ENCODE measurements around the gene MAPKAP1. TPM values are rescaled to one million over a fixed set of nuclear protein-coding genes. Genes with fewer than 3 reads are reported as not detected.
"Not testable (repeated sequence)": the region's sequence is repeated elsewhere in the genome, so short reads cannot be mapped to it uniquely, and the experiment has no call there.

MAPKAP1 gene
- total RNA-seq, 1 donor from 2014 or later, result 80.0 TPM

DNA sequence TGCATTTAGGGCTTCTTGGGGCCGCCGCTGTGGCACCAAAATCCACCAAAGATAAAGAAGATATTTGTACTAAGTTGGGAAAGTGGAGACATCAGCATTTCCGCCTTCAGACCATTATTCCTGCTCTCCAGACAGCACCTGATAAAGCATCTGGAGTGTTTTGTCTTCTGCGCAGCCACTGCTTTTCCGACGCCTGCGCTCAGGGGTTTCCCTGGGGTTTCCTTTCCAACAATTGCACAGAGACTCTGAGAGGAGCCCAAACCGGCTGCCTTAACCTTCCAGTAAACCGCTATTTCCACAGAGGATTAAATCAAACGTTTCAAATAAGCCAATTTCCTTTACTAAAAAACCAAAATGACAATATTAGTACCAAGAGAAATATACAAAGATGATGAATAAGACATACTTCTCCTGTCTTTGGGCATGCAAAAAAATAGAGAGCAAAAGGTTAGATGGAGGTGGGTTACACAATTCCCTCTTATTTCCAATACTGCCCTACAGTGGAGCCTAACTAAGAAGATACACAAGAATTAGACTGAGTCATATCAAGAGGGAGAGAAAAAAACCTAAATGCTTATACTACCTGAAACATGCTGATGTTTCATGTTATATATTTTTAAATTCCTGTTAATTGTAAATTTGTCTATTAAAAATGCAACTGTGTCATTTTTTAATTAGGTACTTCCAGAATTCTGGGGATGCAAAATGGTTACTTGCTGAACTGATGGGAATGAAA is 98.4 kb downstream of the MAPKAP1 start:
- no peak for DNase-seq (ENCODE audit: low spot score)

DNA sequence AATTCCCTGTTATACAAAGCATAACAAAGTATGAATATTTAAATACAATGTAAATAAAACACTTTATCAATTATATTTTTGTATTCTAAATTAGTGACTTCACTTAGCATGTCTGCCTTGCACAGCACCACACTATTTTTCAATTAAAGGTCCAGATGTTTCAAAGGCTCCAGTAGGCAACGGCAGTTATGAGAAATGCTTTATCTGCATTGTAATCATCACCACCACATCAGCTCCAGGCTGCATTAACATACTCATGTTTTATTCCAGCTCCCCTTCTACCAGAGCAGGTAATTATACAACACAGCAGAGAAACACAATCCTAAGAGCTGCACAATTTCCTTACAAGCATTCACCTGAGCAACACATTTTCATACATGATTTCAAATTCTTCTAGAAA is 102.8 kb downstream of the MAPKAP1 start:
- DNase-seq (ENCODE audit: low spot score), result no peak

DNA sequence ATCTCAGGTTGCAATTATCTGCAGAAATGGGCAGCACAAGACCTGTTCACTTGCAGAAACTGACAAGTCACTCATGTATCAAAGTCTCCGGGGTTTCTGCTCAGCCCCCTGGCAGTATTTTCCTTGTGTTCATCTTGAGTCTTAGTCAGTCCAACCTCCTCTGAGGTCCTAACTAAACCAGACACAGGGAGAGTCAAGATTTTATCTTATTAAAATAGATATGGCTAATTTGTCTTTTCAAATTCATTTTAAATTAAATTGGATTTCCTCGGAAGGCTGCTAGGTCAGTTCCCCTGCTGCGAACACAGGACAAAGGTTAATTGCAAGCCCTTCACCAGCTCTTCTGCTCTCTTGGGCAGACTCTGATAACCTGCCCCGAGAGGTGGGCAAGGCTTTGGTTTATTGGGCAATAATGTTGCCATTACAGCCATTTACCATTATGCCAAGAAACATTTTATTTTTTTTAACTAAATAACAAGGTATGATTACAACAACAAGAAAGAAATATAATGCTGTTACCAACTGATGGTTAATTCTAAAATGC is 103.5 kb downstream of the MAPKAP1 start:
- DNase-seq (ENCODE audit: low spot score), result no peak

DNA sequence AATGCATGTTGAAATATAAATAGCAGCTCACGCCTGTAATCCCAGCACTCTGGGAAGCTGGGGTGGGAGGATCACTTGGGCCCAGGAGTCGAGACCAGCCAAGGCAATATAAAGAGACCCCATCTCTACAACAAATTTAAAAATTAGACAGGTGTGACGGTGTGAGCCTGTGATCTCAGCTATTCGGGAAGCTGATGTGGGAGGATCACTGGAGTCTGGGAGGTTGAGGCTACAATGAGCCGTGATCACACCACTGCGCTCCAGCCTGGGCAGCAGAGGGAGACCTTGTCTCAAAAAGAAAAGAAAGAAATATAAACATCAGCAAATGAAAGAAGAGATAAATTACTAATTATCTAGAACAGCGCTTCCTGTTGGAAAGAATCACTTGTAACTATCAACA is 105.0 kb downstream of the MAPKAP1 start:
- DNase-seq (ENCODE audit: low spot score), result no peak

DNA sequence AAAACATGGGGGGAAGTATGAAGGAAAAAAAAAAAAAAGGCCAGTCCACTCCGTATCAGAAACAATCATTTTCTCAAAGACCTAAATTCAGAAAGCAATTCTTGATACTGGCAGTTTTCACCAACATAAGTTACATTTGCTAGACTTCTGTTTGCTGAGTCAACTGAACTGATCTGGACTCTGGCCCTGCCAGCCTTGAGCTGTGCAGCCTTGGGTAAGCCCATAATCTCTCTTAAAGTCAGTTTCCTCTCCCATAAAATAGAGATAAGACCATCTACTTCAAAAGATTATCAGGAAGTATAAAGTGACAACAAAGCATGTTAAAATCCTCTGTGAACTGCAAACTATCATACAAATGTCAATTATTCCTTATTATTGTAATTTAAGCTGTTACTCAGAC is 106.8 kb downstream of the MAPKAP1 start:
- no peak for DNase-seq (ENCODE audit: low spot score)

DNA sequence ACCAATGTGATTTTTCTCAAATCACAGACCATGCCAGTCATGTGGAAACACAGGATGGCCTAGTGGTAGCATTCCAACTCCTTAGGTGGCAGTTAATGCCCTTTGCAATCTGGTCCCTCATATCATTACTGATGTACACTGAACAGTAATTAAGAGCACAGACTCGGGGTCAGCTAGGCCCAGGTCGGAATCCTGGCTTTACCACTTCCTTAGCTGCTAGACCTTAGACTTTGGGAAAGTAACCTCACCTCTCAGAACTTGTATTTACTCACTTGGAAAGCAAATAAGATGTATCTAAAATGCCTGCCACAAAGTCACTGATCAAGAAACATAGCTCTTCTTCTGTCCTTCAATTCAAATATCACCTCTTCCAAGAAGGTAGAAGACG is 112.8 kb downstream of the MAPKAP1 start:
- DNase-seq (ENCODE audit: low spot score), result no peak

DNA sequence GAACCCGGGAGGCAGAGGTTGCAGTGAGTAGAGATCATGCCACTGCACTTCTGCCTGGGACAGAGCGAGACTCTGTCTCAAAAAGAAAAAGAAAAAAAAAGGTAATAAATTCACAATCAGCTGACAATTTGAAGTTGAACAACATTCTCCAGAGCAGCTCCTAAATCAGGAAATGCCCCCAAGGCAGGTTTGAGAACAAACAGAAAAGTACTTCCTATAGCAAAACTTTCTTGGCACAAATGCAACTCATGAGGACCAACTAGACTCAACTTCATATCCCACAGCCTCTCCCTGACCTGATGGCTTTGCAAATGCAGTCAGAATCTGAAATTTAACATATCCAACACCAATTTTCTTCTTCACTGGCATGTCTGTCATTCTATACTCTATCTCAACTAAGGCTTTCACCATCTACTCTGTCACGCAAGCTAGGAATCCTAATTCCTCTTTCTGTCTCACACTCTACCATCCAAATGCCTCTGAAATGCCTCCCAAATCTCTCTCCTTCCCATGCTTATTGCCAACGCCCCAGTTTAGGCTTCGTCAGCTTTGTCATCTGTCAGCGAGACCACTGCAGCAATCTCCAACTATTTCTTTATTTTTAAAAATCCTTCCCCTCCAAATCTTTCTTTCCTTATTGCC is 113.3 kb downstream of the MAPKAP1 start:
- DNase-seq (ENCODE audit: low spot score), result no peak

DNA sequence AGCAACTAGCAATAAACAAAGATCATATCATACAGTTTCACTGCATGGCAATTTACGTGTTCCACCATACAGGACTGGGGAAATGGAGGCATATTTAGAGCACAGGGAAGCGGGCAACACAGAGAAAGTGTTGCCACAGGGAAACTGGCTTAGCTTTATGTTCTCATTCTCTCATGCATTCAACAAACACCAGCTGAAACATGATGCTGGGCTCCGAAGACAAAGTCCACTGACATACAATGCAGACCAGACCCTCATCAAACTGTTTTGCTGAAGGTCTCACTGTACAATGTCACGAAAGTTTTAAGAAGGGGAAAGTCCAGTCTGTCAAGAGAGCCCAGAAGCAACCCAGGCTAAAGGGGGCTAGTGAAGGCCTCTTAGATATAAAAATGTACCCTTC is 115.1 kb downstream of the MAPKAP1 start:
- no peak for DNase-seq (ENCODE audit: low spot score)

DNA sequence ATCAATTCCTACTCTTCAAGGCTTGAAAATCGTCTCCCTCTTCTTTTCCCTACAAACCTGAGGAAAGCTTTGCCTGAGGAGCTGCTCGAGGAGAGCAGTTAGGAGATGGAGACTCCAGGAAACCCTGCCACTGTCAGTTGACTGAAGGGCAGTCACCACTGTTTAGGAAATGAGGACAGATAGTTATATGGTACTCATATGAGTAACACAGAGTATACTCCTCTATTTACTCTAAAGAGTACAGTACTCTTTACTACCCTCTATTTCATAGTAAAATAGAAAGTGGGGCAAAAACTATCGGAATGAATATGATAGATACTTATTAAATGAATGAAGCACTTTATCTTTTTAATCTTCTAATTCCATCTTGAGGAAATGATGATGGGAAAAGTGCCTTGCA is 115.8 kb downstream of the MAPKAP1 start:
- DNase-seq (ENCODE audit: low spot score), result no peak

DNA sequence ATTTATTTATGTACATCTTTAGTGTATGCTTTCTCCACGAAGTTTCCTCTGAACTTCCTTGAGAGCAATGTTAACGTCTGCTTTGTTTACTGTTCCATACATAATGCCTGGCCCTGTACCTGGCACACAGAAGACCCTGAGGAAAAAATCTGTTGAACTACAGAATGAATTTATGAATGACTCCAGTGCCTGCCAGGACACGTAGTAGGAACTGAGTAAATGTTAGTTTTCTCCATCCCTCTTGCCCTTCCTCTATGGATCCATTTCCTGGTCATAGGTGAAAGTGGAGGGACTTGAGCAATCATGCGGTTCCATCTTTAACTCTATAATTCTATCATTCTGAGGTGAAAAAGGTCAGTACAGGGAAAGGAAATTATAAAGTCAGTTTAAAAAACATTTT is 117.7 kb downstream of the MAPKAP1 start:
- DNase-seq (ENCODE audit: low spot score), result no peak

DNA sequence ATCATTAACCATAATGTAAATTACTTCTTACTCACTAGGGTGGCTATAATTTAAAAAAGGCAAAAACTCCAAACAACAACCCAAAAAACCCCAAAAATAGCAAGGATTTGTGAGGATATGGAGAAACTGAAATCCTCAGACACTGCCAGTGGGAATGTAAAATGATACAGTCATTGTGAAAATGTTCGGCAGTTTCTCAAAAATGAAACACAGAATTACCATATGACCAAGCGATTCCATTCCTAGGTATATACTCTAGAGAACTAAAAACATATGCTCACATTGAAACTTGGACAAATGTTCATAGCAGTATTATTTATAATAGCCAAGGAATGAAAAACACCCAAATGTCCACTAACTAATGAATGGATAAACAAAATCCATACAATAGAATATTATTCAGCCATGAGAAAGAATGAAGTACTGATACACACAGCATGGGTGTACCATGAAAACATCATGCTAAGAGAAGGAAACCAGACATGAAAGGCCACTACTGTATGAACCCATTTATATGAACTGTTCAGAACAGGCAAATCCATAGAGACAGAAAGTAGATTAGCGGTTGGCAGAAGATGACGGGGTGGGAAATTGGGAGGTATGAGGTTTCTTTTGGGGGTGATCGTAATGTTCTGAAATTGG is 119.1 kb downstream of the MAPKAP1 start:
- DNase-seq (ENCODE audit: low spot score), result no peak

DNA sequence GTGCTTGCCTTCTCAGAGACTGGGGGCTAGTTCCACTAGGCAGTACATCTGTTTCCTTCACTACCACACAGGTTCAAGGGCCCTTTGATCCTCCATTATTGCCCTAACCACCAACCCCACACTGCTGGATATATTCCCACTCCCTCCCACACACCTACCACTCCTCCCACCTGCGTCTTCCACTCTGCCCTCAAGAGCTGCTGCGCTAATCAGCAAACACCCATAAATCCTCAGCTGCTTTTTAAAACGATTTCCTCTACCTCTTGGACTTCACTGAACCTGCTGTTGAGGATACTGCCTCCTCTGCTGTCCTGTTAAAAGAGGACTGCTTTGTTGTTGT is 120.9 kb downstream of the MAPKAP1 start:
- DNase-seq (ENCODE audit: low spot score), result no peak

DNA sequence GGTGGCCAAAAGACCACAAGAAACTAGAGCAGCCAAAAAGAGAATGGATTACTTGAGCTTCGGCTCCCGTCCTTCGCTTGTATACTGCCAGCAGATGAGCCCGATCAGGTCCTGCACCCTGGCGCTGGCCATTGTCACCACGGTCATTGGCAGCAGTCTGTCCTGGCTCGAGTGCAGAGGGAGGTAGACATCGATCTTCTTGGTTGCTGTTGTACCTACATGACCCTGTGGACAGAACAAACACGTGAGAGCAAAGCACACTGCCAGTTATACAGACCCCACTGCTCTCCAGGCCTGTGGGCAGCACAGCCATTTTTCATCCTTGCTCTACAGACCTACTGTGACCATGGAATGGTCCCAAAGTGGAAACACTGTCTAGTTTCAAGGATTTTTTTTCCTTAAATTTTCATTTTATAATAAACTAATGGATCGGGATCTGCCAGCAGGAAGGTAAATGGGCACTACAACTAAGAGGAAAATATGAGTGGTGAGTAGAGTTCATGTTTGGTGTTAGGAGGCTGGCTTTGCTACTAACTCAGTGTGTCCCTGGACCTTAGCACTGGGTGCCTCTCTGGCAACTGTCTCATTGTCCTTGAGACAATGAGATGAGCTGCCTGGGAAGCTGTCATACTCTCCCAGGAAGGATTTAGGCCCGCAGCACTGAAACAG is 121.4 kb downstream of the MAPKAP1 start:
- DNase-seq (ENCODE audit: low spot score), result no peak

DNA sequence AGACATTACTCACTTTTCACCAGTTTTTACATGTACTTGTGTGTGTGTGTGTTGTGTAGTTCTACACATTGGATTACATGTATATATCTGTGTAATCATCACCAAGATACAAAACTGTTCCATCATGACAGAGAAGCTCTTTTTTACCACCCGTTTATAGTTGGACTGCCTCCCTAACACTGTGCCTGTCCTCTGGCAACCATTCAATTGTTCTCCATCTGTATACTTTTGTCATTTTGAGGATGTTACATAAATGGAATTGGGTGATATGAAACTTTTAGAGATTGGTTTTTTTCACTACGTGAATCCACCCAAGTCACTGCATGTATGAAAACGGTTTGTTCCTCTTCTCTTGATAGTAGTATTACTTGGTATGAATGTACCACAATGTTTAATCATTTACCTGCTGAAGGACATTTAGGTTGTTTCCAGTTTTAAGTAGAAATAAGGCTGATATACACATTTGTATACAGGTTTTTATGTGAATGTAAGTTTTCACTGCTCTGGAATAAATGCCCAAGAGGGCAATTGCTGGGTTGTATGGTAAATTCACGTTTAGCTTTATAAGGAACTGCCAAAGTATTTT is 126.2 kb downstream of the MAPKAP1 start:
- no peak for DNase-seq (ENCODE audit: low spot score)

DNA sequence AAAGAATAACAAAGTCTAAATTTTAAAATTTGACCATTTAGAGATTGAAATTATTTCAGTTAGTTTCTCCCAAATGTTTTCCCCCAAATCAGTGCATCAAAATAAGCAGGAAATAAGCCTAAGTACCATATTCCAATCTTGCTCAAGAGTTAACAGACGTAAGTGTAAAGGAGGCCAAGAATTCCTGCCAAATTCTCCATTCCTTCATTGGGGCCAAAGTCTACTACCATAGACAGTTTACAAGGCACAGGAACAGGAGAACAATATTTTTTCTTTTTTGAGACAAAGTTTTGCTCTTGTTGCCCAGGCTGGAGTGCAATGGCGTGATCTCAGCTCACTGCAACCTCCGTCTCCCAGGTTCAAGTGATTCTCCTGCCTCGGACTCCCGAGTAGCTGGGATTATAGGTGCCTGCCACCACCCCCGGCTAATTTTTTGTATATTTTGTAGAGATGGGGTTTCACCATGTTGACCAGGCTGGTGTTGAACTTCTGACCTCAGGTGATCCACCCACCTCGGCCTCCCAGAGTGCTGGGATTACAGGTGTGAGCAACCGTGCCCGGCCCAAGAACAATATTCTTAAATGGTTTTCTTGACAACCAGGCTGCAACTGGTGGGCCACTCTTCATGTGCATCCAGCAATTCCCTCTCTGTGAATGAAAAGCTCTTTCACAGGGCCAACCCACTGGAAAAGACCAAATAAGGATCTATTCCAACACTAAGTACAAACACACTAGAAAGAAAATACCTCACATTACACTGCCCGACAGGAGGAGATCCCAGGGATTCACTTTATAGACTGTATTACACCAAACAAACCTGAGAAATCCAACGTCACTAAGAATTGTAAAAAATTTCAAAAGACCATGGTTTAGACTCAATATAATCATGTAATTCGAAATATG is 127.7 kb downstream of the MAPKAP1 start:
- no peak for DNase-seq (ENCODE audit: low spot score)

DNA sequence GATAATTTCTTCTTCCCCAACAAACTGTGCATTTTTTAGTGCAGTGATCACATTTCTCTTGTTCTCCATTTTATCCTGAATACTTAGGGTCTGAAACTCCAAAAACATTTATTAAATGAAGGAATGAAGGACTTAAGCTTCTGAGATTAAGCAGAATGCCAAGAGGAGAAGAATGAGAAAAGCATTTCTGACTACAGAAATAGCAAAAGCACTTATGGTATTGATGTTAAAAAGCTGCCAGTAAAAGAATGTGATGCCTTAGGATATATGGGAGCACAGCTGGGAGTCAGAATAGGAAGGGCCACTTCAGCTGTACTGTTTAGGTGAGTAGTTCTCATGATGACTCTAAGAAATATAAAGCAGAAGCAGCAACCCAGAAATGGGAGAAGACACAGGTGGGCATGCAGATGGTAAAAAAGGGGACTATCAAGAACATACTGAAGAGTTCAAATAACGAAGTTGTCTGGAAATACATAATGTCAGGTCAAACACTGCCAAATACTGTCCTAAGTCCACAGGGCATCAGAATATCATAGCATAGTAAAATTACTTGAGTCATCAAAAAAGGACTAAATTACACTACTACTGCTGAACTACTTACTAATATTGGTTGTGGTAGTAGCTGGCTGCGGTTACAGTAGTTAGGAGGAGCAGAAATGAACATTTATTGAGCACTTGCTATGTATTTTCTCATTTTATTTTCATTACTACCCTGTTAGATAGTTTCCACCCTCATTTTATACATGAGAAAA is 132.7 kb downstream of the MAPKAP1 start:
- no peak for DNase-seq (ENCODE audit: low spot score)

DNA sequence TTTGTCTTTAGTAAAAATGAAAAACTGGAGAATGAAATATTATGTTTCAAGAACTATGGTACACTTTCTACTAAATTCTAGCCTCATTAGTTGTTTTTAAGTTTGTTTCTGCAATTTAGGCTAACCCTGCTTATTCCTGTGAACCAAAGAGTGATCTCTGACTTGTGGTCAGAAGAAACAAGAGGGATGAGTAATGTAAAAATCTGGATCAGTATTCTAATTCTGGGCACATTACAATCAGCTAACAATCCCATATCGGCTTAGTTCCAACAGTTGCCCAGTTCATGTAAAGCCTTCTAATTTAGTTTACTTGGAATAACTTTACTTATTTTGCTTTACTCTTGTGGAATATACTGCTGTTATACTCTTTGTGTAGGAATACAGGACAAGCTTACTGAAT is 134.5 kb downstream of the MAPKAP1 start:
- not testable (repeated sequence) for DNase-seq (ENCODE audit: low spot score)

DNA sequence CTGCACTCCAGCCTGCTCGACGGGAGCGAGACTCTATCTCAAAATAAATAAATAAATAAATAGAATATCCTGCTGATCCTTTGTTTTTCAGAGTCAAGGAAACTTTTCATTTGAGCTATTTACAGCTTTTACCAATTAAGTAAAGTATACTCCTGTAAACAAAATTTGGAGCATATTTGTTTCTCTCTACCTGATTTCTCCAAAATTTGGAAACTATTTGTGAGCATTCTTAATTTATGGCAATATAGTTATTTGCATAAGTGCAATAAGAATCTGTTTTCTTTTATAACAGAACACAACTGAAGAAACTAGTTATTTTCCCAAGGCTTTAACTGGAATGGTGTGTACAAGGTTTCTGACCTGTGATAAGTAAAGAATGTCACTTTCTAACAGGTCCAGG is 135.2 kb downstream of the MAPKAP1 start:
- DNase-seq (ENCODE audit: low spot score), result not testable (repeated sequence)

DNA sequence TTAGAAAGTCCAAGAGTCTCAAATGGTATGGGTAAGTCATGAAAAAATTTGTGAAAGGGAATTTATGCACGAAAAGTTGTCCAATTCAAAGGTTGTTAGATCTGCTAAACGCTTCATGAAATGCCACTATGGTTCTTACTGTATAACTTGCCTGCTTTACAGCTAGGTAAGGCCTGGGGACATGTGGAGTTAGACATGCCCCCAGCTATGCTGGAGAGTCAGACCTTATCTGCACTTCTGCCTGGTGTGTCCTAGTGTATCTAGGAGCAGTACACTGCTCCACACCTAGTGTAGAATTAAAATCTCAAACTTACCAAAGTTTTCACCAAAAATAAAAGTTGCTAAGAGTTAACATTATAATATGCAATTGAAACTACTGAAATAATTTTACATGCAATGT is 136.8 kb downstream of the MAPKAP1 start:
- no peak for DNase-seq (ENCODE audit: low spot score)

DNA sequence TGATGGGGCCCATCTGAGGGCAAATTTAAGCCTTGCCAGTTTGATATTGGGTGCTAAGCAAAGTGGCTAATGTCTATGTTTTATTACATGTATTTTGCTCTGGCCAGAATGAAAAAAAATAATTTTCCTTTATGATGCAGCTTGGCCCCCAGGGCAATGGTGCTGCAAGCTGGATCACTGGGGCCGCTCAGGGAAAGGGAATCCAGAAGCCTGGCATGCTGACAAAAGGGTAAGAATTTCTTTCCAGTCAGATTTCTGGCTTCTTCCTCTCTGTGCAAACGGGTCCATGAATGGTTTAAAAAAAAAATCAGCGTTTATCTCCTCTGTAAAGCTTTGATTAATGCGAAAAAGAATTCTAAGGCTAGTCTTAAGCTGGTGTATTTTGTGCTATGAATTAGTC is 138.4 kb downstream of the MAPKAP1 start:
- DNase-seq (ENCODE audit: low spot score), result no peak
